GM19395 (cell line): ENCODE data around the gene IQGAP2.

Source experiments
- ATAC-seq: cut with Tn5 transposase; IDR thresholded peaks from one replicate; pipeline ENCODE4 v1.9.1; 2021; ENCODE audit warnings: mild to moderate bottlenecking, moderate library complexity; ENCODE audit not compliant: unreplicated experiment

IQGAP2 gene

DNA sequence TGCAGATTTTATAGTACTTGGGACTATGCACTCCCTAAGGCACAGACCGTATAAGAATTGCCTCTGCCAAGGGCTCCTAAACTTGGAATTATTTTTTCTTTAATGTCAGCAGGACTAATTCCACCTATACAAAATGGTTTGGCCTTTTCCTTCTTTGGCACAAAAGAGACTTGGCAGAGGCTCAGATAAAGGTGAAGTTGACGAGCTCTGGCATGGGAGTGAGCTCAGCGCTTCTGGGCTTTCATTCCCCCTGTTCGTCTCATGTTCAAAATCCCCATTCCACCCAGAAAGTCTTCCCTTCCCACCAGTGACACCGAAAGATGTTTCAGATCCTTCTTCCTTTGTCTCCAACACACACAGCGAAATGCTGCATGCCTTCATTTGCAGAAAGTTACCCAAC, 158.9 kb downstream of the IQGAP2 start:
- ATAC-seq: no peak

DNA sequence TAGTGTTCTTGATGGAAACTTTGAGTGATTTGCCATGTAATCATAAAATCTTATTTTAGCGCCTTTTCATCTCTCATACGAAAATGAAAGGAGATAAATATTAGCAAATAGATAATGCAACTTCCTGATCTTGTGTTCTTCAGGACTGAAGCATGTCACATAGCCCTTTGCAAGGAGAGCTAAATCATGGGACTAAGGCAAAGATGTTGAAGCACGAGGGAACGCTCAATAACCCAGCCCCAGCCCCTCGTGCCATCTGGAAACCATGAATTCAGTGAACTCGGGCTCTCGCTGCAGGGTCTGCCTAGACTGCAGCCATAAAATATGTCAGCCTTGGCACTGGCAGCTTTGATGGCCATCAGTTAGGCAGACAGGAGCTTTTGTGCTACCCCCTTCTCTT, 161.9 kb downstream of the IQGAP2 start:
- ATAC-seq: no peak

DNA sequence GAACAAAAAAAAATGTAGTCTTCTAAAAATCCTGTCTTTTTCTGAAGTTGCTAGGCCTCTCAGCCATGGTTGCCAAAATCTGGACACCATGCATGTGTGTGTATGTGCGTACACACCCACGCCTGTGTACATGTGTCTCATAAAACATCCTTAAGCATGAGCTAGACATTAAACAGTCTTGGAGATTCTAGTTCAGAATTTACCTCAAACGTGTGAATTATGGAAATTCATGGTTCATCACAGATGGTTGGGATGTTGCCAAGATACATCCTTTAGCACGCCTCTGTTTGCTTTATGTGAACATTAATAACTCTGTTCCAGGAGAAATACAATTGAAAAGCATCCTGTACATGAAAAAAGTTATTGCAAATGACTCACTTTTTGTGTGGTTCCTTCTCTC, 167.1 kb downstream of the IQGAP2 start:
- no peak for ATAC-seq

DNA sequence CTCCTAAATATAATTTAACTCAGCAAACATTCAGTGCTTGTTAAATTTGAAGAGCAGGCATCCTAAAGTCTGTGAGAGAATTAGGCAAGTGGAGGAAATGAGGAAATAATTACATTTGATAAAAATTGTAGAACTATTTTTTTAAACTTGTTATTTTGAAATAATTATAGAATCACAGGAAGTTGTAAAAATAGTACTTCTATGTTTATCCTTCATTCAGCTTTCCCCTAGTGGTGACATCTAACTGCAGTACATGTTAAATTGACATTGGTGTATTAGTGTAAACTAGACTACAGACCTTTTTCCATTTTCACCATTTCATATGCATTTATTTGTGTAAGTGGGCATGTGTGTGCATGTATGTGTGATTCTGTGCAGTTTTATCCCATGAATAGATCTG, 168.5 kb downstream of the IQGAP2 start:
- ATAC-seq: no peak

DNA sequence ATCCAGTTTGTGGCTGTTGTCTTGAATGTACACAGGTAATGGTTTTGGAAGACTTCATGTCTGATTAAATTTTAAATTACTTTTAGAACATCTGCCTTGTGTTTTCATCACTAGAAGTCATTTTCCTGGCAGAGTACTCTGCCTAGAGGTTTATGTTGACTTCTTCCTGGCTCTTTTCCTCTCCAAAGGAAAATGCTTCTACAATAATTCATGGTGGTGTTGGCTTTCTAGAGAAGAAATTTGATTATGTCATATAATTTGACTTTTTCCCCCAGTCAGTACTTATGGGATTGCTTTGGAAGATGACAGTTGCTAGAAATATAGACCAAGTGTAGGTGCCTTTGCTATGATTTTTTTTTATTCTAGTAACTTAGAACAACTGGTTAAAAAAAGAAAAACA, 173.4 kb downstream of the IQGAP2 start:
- no peak for ATAC-seq

DNA sequence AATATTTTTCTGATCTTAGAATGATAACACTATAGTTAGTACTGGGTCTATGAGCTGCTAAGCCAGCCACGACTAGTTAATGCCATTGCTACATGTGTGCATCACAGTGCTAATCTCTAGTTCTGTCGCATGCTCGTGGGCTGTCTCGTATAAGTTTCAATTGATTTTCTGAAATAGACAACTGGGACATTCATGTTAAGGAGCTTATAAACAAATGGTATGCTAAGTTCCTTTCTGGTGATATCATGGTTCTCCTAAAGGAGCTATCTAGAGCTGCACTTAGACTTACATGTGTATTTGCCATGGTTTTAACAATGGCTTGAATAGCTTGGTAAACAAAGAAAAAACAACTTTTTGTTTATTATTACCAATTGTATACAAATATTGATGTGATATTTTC, 173.9 kb downstream of the IQGAP2 start:
- ATAC-seq: no peak

DNA sequence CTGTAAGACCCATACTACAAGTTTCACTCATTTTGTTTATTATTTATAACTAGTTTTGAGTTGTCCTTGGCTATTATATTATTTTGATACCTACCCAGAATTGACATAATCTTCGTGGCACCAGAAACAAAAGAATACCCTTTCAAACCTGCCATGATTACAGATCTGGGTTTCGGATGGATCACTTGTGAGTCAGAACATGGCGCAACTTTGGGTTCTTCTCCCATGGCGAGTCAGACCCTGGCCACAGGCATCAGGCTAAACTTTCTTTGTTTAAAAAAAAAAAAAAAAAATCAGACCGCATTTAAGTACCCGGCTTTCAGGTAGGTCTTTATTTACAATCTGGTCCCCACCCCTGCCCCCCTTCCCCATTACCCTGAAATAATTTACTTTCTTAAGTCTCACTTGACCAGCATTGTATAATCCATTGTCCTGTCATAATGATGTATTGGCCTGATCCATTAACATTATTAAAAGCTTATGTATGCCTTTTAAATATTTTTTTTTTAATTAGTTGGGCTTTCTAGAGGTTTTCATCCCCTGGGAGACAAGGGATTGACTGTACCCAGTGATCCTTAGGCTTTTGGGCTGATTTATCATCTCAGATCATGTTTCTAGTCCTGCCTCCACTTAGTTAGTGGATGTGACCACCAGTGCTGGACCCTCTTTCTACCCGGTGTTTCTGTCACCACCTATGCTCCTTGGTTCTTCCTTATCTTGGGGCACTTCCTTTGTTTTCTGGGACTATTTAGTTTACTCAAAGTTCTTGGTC, 176.3 kb downstream of the IQGAP2 start:
- no peak for ATAC-seq

DNA sequence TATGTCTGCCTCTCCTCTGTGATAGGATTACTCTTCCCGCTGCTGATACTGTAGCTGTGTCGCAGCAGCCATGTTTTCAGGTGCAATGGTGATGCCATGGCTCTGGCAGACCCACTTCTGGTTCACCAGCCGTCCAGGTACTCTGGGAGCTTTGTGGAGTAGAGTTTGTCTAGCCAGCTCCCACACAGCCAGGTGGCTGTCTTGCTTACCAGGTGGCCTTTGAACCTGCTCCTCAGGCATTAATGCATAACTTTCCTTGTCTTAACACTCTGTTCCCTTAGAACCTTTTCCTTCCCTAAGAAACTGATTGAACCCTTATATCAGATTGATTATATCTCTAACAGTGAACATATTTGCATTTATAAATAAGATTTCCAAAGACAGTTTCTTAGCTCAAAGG, 177.9 kb downstream of the IQGAP2 start:
- ATAC-seq: no peak

DNA sequence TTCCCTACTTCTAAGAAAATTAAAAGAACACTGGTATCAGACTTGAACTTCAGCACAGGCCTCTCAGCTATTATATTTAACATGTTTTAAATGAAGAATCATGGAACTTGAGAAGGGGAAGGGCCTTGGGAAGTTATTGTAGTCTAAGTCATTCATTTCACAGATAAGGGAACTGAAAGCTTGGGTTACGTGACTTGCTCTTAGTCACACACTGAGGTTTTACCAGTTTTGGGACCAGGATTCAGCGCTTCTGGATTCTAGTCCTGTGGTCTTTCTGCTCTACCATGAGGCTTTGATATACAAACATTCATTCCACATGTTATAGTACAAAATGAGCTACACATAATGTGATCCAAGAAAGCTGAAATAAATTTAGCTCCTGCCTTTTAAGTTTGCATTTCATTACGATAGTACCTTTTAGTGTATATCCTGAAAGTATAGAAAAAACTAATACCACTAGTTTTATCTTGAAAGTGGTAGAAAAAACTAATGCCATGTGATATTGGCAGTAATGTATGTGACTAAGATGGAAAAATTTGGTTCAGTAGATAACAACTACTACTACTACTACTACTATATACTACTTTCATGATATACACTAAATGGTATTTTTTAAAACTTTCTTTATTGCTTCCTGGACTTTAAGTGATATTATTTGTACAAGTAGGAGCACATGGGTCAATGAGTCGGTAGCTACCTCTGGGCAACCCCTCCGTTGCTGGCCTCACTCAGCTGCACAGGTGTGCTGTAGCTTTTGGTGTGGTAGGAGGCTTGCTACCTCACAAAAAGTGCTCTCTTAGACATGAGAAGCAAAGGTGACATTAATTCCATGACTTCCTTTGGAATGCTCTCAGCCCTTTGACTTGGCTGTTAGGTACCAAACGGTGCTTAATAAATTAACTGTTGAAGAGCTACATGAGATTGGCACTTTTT, 179.4 kb downstream of the IQGAP2 start:
- ATAC-seq: peak; percentile 94

DNA sequence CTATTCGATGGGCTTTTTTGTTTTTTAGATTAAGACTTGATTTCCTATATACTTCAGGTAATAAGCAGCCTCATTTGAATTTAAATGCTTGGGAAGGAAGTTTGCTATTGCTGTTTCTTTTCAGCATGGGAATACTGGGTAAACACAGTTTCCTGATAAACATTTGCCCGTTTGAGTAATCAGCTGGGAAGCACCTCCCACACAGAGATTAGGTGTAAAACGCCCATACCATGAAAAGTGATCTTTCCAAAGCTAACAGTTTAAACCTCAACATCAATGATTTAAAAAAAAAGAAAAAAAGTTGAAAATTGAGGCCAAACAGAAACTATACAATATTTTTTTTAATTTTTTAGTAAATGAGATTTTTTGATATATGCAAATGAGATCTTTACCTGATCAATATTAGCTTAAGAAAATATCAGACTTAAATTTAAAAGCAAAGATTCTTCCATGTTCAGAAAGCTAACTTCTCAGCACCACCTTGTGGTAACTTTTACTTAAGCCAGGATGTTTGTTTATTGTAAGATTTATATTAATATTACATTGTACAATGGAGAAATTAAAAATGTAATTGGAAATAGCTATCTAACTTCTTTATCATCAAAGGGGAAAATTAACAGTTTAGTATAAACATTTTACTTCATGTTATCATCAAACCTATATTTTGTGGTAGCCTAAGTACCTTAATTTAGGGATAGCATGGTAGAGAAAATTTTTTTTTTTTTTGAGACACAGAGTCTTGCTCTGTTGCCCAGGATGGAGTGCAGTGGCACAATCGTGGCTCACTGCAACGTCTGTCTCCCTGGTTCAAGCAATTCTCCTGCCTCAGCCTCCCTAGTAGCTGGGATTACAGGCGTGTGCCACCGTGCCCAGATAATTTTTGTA, 180.3 kb downstream of the IQGAP2 start:
- no peak for ATAC-seq

DNA sequence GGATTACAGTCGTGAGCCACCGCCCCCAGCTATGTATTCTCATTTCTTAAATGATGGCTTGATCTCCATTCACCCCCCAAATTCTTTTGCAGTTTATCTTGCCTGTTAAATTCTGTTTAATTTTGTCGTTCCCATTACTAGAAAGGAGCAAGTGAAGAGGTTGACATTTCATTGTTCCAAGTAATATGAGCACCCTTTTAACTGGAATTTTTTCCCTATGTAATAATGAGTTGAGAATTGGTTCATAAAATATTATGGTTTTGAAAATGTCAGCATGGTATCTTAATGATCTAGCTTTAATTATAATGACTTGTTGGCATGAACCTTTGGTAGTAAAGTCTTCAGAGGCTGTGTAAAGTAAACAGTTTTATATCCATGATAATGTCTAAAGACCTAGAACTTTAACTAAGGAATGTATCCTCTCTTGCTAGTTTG, 182.7 kb downstream of the IQGAP2 start:
- no peak for ATAC-seq

DNA sequence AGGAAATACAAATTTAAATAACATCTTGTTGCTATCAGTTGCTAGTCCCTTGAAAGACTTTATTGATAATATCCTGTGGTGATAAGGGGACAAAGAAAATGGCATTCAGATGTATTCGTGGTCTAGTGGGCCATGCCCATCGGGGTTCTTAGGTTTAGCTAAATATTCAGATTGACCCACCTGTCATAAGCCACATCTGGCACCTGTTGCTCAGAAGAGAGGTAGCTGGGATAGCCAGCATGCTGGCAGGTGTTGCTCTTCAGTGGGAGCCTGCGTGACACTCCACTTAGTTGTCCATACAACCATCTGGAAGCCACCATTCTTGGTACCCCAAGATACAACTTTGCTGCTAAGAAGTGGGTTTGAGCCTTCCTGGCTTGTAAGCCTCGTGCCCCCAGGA, 183.4 kb downstream of the IQGAP2 start:
- no peak for ATAC-seq

DNA sequence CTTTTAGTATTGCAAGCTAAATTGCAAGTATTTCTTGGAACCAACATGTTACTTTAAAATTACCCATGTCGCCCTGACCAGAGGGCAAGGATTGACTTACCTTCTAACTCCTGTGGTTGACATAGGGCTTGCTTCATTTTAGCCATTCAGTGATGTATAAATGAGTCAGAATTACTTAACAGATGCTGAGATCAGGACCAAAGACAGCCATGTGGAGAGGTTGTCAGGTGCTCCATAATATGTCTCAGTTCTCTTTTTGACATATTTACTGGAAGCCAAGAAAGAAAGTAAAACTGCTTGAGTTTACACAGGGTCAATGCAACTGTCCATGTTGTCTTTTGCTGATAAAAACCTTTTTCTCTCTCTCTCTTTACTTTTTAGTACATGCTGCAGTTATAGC, 186.9 kb downstream of the IQGAP2 start:
- ATAC-seq: peak; percentile 97

DNA sequence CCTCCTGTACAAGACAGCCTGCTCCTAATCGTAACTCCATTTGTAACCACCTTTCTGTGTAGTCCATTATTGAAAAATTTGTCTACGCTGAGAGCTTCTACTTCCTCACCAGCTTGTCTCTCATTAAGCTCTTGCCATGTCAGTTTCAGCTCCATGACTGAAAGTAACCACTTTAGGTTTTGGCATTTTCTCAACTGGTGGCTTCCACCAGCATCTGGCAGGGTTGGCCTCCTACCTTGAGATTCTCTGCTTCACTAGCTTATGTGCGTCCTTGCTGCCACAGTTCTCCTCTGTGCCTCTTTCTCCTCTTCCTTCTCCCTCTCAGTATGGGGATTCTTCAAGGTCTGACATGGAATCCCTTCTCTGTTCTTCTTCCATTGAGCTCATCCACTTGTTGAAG, 188.3 kb downstream of the IQGAP2 start:
- ATAC-seq: no peak

DNA sequence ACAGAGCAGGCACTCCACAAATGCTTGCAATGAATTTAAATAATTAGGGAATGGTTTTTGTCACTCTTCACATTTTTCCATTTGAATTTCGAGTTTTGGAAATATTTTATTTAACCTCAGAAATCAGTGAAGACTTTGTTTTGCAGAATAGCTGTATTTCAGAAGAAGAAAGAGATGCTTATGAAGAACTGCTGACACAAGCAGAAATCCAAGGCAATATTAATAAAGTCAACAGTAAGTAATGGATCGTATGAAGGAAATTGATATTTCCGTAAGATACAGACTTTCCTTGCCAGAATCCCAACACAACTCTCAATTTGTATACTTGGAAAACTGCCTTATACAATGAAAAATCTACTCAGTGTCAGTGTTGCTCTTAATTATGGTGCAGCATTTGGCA, 189.6 kb downstream of the IQGAP2 start:
- no peak for ATAC-seq

DNA sequence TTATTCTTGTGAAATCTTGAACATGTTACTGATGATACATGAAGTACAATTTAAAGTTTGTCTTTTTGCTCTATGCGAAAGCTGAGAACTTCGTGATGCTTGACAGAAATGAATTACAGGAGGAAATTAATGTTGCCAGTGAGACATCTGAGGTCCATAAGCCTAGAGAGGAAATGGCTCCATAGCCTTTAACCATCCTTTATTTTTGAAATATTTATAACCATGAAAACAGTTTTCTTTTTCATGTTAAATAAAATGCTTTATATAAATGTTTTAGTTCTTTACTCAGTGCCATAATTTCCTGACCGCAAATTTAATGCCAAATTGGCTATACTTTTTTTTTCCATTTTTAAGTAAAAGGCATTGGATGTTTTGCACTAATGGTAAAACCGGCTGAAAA, 191.0 kb downstream of the IQGAP2 start:
- ATAC-seq: no peak

DNA sequence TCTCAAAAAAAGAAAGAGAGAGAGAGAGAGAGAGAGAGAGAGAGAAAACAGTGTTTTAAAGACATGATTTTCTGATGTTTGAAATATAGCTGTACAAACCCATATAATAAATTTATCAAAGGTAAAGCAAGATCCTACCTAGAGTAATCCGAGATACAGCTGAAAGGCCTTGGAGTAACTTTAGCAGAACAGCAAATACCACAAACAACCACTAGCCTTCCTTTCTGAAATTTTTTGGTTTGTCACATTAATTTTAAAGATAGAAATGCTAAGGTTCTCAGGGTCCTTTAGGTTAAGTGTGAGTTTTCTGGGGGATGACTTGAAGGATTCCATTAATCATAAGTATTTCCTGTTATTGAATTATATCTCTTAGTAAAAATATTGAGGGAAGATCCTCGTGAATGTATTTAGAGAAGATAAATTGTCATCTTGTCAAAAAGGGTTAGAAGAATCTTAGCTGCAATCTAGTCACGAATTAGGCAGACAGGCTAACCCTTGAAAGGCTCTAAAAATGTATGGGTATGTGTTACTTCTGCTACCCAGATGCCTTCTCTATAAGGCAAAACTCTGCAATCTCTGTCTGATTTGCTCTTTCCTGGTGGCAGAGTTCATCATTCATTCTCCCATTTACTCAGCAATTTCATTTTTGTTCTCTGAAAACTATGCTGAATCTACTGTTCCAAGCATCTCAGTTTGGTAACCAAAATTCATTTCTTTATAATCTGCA, 192.8 kb downstream of the IQGAP2 start:
- no peak for ATAC-seq

DNA sequence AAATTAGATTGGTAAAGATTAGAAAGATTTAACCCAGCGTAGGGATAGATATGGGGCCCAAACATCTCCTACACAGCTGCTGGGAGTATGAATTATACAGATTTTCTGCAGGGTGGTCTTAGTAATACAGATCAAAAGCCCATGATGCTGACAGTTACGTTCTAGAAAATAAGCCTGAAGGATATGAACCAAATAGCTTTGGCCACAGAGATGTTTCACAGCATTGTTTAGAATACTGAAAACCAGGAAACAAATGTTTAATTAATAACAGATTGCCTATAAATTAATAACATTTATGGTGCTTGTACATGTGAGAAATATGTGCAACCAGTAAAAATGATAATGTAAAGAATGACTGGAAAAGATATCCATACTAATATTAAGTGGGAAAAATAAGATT, 195.4 kb downstream of the IQGAP2 start:
- ATAC-seq: no peak

DNA sequence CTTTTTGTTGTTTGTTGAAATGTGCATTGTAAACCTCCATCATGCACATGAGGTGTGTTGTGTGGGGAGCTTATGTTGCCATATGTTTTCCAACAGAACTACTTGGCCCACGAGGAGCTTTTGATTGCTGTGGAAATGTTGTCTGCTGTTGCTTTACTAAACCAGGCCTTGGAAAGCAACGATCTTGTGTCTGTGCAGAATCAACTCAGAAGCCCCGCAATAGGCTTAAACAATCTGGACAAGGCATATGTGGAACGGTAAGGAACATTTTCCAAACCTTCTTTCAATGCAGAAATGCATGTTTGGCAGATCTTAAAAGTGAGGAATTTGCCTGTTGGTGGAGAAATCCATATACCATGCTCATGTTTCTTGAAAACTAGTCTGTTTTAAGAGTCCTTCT, 197.6 kb downstream of the IQGAP2 start:
- ATAC-seq: no peak

DNA sequence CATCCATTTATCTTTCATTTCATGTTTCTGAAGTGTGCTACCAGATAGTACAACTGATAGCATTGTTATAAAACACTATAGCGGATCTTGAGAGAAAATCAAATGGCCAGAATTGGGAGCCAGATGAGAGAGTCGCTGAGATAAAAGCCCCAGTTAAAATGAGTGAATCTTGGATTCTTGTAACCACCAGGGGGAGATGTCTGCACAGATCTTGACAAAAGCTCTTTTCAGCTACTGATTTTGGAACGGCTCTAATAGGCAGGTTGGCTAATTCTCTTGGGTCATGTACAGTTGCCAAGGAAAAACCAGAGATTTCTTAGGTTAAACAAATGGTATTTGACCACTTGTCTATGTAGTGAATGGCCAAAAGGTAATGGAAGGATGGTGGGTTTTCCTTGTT, 198.4 kb downstream of the IQGAP2 start:
- no peak for ATAC-seq
